Naive thymus-derived CD8-positive, alpha-beta T cell (primary cell): Measurements from ENCODE around the gene DCC. TPM values are rescaled to one million over a fixed set of nuclear protein-coding genes. Genes with fewer than 3 reads are reported as not detected.

Source experiments
- ATAC-seq, 2 donors: fragments of 150-1000 bp; cut with Tn5 transposase in 1 of 2; sonication (Bioruptor Pico), chemical (Tn5 transposase) in 1 of 2; 1 replicate in 1 of 2; 2 replicates in 1 of 2; pipeline ENCODE4 v1.10.0; 2021; ENCODE audit warnings: mild to moderate bottlenecking in 2 of 2, moderate library complexity in 2 of 2
- POLR2A ChIA-PET: fragments of 350-600 bp; sonication (Branson Sonifier 250); formaldehyde crosslinking; loops from one replicate; lab custom pipeline; 2021; ENCODE audit warnings: antibody characterized with exemption; lab: Charles Lee
- DNase-seq, 10 donors: peaks; one replicate each; pipeline versions ENCODE4 v3.0.0 to v3.0.0-alpha.2; 2020 to 2022
- H3K27ac Mint-ChIP-seq, 10 donors: one replicate each; pipeline ENCODE4 v1.8.0; 2020 to 2022; ENCODE audit warnings: mild to moderate bottlenecking in 10 of 10, mixed read lengths in 10 of 10, moderate library complexity in 4 of 10, inconsistent platforms in 1 of 10
- H3K27me3 Mint-ChIP-seq, 5 donors: one replicate each; pipeline ENCODE4 v1.8.0; 2021 to 2022; ENCODE audit warnings: mixed read lengths in 5 of 5
- H3K36me3 Mint-ChIP-seq, 3 donors: one replicate each; pipeline ENCODE4 v1.8.0; 2020 to 2022; ENCODE audit warnings: mixed read lengths in 3 of 3, mild to moderate bottlenecking in 2 of 3, inconsistent platforms in 1 of 3
- H3K4me1 Mint-ChIP-seq, 4 donors: one replicate each; pipeline ENCODE4 v1.8.0; 2021 to 2022; ENCODE audit warnings: mixed read lengths in 4 of 4
- H3K4me3 Mint-ChIP-seq, 10 donors: one replicate each; pipeline ENCODE4 v1.8.0; 2020 to 2022; ENCODE audit warnings: mild to moderate bottlenecking in 10 of 10, mixed read lengths in 10 of 10, moderate library complexity in 6 of 10, inconsistent platforms in 1 of 10
- H3K9me3 Mint-ChIP-seq, 9 donors: one replicate each; pipeline ENCODE4 v1.8.0; 2020 to 2022; ENCODE audit warnings: mixed read lengths in 9 of 9, mild to moderate bottlenecking in 3 of 9, inconsistent platforms in 1 of 9, moderate library complexity in 1 of 9
- polyA plus RNA-seq, 3 donors: library from polyadenylated mRNA; unstranded; fragments of 300-500 nt; fragmentation: Illumina TruSeq; gene quantifications; one replicate each; pipeline ENCODE4 v1.2.3, GENCODE V29; 2021
- total RNA-seq, 8 experiments: library from RNA in 2 of 8; stranded (reverse) in 2 of 8; gene quantifications; one replicate each; pipeline ENCODE4 v1.2.3 and lab custom pipeline; 2021 to 2026

Gene DCC
- total and polyA plus RNA-seq, 5 experiments from 2014 or later: not detected

DNA sequence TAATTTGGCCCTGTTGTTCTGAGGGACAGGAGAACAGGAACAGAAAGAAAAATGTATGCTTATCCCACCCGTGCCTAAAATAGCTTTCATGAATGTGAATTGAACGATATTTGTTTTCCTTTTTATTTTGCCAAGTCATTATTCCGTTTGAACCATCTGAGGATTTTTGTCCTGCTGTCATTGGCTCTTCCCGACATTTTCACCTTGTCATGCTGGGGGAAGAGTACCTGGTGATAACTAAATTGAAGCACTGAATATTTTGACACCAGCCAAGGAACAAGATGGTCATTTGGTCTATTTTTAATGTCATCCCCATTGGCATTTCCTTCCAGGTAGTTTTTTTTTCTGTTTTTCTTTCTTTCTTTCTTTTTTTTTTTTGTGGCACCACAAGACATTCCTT, 204.1 kb downstream of the DCC start:
- ATAC-seq (no peak), DNase-seq (no peak)
- Mint-ChIP-seq H3K27ac (no peak overlapping the region), H3K4me3 (no peak overlapping the region), H3K4me1 (no peaks in the 10 kb centered on the region), H3K36me3 (no peaks in the 10 kb centered on the region), H3K27me3 (no peaks in the 10 kb centered on the region), H3K9me3 (peaks cover 0 to 9% (median 0%) of the 10 kb centered on the region in 9 donors)
- POLR2A ChIA-PET: no interaction called here

DNA sequence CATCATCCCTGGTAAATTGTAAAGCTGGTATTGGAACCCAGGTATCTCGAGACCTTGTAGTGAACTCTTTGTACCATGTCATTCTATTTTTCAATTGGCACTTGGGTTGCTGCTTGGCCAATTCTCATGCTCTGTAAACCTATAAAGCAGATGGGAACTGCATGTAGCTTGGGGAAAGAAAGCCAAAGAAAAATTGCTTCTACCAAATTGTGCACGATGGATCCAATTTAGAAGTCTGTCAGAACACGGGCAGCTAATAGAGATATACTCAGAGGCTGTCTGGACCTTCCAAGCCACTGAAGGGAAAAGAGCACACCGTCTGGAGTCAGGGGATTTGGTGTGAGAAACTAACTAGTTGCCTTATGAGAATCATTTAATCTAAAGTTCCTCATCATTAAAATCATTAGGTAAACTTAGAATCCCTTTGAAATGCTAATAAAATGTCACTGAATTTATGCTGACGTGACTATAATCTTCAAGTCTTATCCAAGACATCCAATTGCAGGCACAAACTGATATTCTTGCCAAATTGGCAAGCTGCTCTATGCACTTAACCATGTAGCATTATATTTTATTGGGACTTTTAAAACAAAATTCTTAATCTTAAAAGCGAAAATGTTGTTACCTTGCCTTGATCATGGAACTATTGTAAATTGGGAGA, 206.8 kb downstream of the DCC start:
- no peak overlapping the region for H3K27ac Mint-ChIP-seq
- no peak for ATAC-seq
- H3K36me3 Mint-ChIP-seq: no peaks in the 10 kb centered on the region
- no peak for DNase-seq
- POLR2A ChIA-PET: no interaction called here
- H3K9me3 Mint-ChIP-seq: peaks cover 0 to 9% (median 0%) of the 10 kb centered on the region in 9 donors
- no peaks in the 10 kb centered on the region for H3K4me1 Mint-ChIP-seq
- H3K4me3 Mint-ChIP-seq: no peak overlapping the region
- peaks cover 0 to 3% (median 0%) of the 10 kb centered on the region in 5 donors for H3K27me3 Mint-ChIP-seq

GRCh38 chr18:52553441-52553840, 213.4 kb downstream of the DCC start:
- Mint-ChIP-seq H3K27me3 (peaks cover 0 to 3% (median 0%) of the 10 kb centered on the region in 5 donors), H3K4me3 (no peak overlapping the region), H3K9me3 (peaks cover 0 to 18% (median 0%) of the 10 kb centered on the region in 9 donors), H3K4me1 (no peaks in the 10 kb centered on the region), H3K27ac (no peak overlapping the region), H3K36me3 (no peaks in the 10 kb centered on the region)
- DNase-seq: no peak
- POLR2A ChIA-PET: no interaction called here
- ATAC-seq: no peak

DNA sequence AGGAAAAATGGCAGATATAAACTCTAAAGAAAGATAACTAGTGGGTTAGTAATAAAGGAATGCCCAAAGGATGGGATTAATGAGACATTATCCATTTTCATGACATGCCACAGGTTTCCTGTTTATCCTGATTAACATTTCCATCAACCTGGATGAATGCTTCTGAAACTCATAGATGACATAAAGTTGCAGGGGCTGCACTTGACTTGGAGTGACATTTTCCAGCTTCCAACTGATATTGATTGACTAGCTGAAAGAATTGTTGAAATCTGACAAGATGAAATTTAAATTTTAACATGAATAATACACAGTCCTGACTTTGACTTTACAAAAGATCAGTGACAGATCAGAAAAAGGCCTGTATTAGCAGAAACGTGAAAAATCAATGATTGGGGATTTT, 214.2 kb downstream of the DCC start:
- Mint-ChIP-seq H3K9me3 (peaks cover 0 to 18% (median 0%) of the 10 kb centered on the region in 9 donors), H3K4me1 (no peaks in the 10 kb centered on the region), H3K36me3 (no peaks in the 10 kb centered on the region), H3K4me3 (no peak overlapping the region), H3K27me3 (peaks cover 0 to 3% (median 0%) of the 10 kb centered on the region in 5 donors), H3K27ac (no peak overlapping the region)
- POLR2A ChIA-PET: no interaction called here
- DNase-seq: no peak
- no peak for ATAC-seq

- H3K36me3 Mint-ChIP-seq: no peaks in the 10 kb centered on the region
- no peak overlapping the region for H3K27ac Mint-ChIP-seq
- H3K27me3 Mint-ChIP-seq: no peaks in the 10 kb centered on the region
- DNase-seq (no peak), ATAC-seq (no peak)
- H3K4me1 Mint-ChIP-seq: no peaks in the 10 kb centered on the region
- POLR2A ChIA-PET: no interaction called here
- H3K9me3 Mint-ChIP-seq: peaks cover 0 to 10% (median 0%) of the 10 kb centered on the region in 9 donors
- H3K4me3 Mint-ChIP-seq: no peak overlapping the region
Observed at GRCh38 chr18:52567360-52567759, 227.4 kb downstream of the DCC start.

DNA sequence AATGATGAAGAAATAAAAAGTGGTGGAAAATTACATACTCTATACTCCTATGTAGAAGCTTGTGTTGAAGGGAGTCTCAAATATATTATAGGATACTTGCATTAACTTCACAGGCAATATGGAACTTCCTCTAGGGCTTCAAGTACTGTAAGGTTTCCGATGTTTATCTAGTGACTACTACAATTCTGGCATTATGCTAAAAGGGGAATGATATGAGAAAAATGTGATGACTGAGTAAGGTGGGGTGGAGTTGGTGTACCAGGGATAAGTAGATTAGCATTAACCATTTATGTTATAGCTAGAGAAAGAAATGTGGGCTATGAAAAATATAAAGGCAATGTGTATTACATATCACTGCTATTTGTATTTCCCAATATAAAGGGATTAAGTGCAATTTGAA, 229.5 kb downstream of the DCC start:
- DNase-seq: no peak
- no peak overlapping the region for H3K27ac Mint-ChIP-seq
- ATAC-seq: no peak
- POLR2A ChIA-PET: no interaction called here
- no peak overlapping the region for H3K4me3 Mint-ChIP-seq
- peaks cover 0 to 5% (median 0%) of the 10 kb centered on the region in 9 donors for H3K9me3 Mint-ChIP-seq
- H3K36me3 Mint-ChIP-seq: no peaks in the 10 kb centered on the region
- no peaks in the 10 kb centered on the region for H3K27me3 Mint-ChIP-seq
- no peaks in the 10 kb centered on the region for H3K4me1 Mint-ChIP-seq

- ATAC-seq (no peak), DNase-seq (no peak)
- H3K27me3 Mint-ChIP-seq: no peaks in the 10 kb centered on the region
- POLR2A ChIA-PET: no interaction called here
- H3K4me3 Mint-ChIP-seq: no peak overlapping the region
- H3K9me3 Mint-ChIP-seq: peaks cover 0 to 7% (median 0%) of the 10 kb centered on the region in 9 donors
- H3K36me3 Mint-ChIP-seq: no peaks in the 10 kb centered on the region
- H3K4me1 Mint-ChIP-seq: no peaks in the 10 kb centered on the region
- no peak overlapping the region for H3K27ac Mint-ChIP-seq
Observed at GRCh38 chr18:52570975-52571374, 231.0 kb downstream of the DCC start.

- no peaks in the 10 kb centered on the region for H3K27me3 Mint-ChIP-seq
- POLR2A ChIA-PET: no interaction called here
- peaks cover 0 to 9% (median 0%) of the 10 kb centered on the region in 9 donors for H3K9me3 Mint-ChIP-seq
- no peaks in the 10 kb centered on the region for H3K36me3 Mint-ChIP-seq
- no peak overlapping the region for H3K4me3 Mint-ChIP-seq
- no peaks in the 10 kb centered on the region for H3K4me1 Mint-ChIP-seq
- no peak overlapping the region for H3K27ac Mint-ChIP-seq
- DNase-seq: no peak
- no peak for ATAC-seq
Observed at GRCh38 chr18:52572036-52573000, 232.3 kb downstream of the DCC start.

GRCh38 chr18:52577795-52578194, 237.8 kb downstream of the DCC start:
- Mint-ChIP-seq H3K9me3 (peaks cover 0 to 9% (median 2%) of the 10 kb centered on the region in 9 donors), H3K4me3 (no peak overlapping the region), H3K4me1 (no peaks in the 10 kb centered on the region), H3K27ac (no peak overlapping the region), H3K36me3 (no peaks in the 10 kb centered on the region), H3K27me3 (peaks cover 0 to under 1% (median 0%) of the 10 kb centered on the region in 5 donors)
- DNase-seq: no peak
- ATAC-seq: no peak
- POLR2A ChIA-PET: no interaction called here

DNA sequence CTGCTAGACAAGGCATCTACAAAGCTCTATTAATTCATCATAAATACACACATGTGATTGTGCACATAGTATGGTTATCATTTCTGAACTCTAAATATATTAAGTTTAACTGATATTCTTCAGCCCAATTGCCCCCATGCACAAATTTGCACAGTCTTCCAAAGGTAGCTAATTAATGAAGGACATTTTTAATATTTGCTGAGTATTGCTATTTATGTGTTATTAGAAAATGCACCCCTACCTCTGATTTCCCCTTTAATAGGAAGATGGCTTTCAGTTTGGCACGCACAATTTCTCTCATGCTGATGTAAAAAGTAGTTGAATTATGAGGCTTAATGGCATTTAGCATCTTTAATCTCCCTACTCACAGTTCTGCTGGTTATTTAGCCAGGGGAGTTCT, 242.1 kb downstream of the DCC start:
- POLR2A ChIA-PET: no interaction called here
- peaks cover 0 to 5% (median 0%) of the 10 kb centered on the region in 9 donors for H3K9me3 Mint-ChIP-seq
- H3K4me3 Mint-ChIP-seq: no peak overlapping the region
- no peaks in the 10 kb centered on the region for H3K4me1 Mint-ChIP-seq
- peaks cover 0 to 1% (median 0%) of the 10 kb centered on the region in 5 donors for H3K27me3 Mint-ChIP-seq
- peaks cover 0 to 4% (median 0%) of the 10 kb centered on the region in 3 donors for H3K36me3 Mint-ChIP-seq
- DNase-seq (no peak), ATAC-seq (no peak)
- H3K27ac Mint-ChIP-seq: no peak overlapping the region

GRCh38 chr18:52582516-52582915, 242.5 kb downstream of the DCC start:
- ATAC-seq (no peak), DNase-seq (no peak)
- Mint-ChIP-seq H3K4me1 (no peaks in the 10 kb centered on the region), H3K4me3 (no peak overlapping the region), H3K27me3 (peaks cover 0 to 1% (median 0%) of the 10 kb centered on the region in 5 donors), H3K27ac (no peak overlapping the region), H3K36me3 (peaks cover 0 to 4% (median 0%) of the 10 kb centered on the region in 3 donors), H3K9me3 (peaks cover 0 to 8% (median 0%) of the 10 kb centered on the region in 9 donors)
- POLR2A ChIA-PET: no interaction called here

GRCh38 chr18:52588931-52589330, 248.9 kb downstream of the DCC start:
- H3K36me3 Mint-ChIP-seq: peaks cover 0 to 4% (median 0%) of the 10 kb centered on the region in 3 donors
- H3K4me3 Mint-ChIP-seq: no peak overlapping the region
- no peaks in the 10 kb centered on the region for H3K4me1 Mint-ChIP-seq
- no peaks in the 10 kb centered on the region for H3K27me3 Mint-ChIP-seq
- no peak for DNase-seq
- ATAC-seq: no peak
- H3K9me3 Mint-ChIP-seq: peaks cover 0 to 8% (median 3%) of the 10 kb centered on the region in 9 donors
- H3K27ac Mint-ChIP-seq: no peak overlapping the region
- POLR2A ChIA-PET: no interaction called here
